HTR-8/SVneo (cell line): ENCODE results near the gene SLC4A11.

Experiments used
- DNase-seq: peaks from one replicate; pipeline ENCODE4 v3.0.0; 2011; ENCODE audit warnings: low spot score, mixed read lengths; ENCODE audit not compliant: insufficient read length
- FAIRE-seq: peaks from 2 replicates; lab custom pipeline; 2011; peaks lifted over from hg19 to GRCh38; lab: Jason Lieb, UNC

Gene SLC4A11

GRCh38 chr20:3239026-3239866 lies at the start of gene SLC4A11:
TSS of gene SLC4A11 (minus strand) at chr20:3239190. CDS start at chr20:3239137, 53 bp downstream.
- peak; percentile 67 for DNase-seq
- FAIRE-seq: peak; percentile 64

DNA sequence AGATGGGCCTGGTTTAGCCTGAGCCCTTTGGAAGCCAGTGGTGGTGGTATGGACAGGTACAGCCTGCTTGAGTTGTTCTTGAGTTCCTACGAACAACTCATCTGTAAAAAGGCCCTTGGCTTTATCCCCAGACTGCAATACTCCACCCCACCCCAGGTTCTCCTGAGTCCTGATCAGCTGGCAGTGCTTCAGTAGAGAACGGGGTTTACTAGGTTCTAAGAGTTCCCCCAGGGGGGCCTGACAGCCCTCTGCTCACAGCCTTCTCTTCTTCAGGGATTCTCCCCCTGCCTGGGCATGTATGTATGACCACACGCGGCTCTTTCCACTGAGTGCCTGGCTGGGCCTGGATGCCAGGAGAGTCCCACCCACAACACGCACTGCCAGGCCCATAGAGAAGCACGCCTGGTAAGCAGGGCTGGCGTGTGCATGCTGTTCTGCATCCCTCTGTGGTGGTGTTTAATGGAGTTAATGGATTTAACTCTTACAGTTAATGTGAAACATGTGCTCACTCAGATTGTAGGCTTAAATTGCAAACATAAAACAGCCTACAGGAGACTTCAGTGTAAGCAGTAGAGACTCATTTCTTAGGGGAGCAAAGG lies 44.3 kb upstream of the SLC4A11 start:
- no peak for DNase-seq
- FAIRE-seq: no peak

DNA sequence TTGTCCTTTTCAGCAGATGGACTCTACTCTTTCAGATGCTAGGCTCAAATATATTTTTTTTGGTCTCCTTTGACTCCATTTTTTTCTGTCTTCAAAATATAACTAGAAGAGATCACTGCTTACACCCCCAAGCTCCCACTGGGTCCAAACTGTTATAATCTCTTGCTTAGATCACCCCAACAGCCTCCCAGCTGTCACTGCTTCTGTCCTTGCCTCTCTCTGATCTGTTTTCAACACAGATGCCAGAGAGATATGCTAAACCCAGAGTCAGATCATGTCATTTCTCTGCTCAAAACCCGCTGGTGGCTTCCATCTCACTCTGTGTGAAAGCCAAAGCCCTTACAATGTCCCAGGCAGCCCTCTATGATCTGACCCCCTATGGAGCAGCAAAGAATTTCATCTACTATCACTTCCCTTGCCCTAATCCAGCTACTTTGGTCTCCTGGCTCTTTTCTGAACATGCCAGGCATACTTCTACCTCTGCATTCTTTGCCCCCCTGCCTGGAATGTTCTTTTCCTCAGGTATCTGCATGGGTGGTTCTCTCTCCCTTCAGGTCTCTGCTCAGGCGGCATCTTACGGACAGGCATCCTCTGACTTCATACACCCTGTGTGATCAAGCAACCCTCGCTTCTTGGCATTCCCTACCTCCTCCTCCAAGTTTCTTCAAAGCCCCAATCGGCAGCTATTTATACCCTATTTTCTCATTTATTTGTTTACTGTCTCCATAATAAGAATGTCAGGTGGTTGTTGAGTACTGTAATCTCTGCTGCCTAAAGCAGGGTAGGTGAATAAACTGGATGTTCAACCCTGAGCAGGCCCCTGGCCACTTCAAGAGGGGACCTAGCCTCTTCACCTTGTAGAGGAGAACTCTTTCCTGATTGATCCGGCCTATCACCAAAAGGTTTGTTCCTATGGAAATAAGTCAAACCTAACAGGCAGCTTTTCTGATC lies 43.6 kb upstream of the SLC4A11 start:
- DNase-seq (no peak), FAIRE-seq (no peak)

GRCh38 chr20:3281437-3281836 lies 42.4 kb upstream of the SLC4A11 start:
- DNase-seq: no peak
- no peak for FAIRE-seq

DNA sequence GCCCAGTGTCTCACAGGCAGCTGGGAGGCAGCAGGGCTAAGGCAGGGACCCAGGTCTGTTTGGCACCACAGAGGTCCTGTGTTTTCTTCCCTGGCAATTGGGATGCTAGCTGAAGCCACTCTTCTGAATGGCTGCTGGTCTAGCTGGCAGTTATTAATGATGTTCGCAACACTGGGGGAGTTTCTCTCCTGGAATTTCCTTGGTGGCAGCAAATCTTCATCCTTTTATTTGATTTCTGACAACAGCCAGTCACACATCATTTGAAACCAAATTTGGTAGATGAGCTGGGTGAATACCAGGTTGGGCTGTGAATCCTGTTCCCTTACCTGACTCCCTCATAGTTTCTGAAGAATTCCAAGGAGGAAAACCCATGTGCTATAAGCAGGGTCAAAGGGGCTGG lies 40.8 kb upstream of the SLC4A11 start:
- FAIRE-seq (no peak), DNase-seq (no peak)

GRCh38 chr20:3277686-3278465 lies 38.9 kb upstream of the SLC4A11 start:
- FAIRE-seq (no peak), DNase-seq (no peak)

DNA sequence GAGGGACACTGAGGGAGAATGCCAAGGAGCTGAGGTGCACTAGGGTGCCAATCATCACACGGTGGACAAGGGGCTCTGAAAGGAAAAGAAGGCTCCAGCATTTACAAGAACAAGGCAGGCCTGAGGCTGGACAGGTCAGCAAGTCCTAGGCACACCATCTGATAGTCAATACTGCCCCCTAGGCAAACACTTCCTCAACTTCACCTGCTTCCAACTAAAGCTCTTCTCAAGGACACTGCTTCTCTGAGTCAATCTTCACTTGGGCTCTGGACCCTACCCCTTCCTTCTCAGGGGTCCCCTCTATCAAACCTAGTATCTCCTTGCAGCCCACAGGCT lies 37.7 kb upstream of the SLC4A11 start:
- DNase-seq: peak; percentile 29
- no peak for FAIRE-seq

GRCh38 chr20:3275966-3276679 lies 37.1 kb upstream of the SLC4A11 start:
- FAIRE-seq: no peak
- DNase-seq: no peak

GRCh38 chr20:3275064-3275935 lies 36.3 kb upstream of the SLC4A11 start:
- FAIRE-seq: no peak
- no peak for DNase-seq

GRCh38 chr20:3273371-3273770 lies 34.4 kb upstream of the SLC4A11 start:
- no peak for DNase-seq
- FAIRE-seq: no peak

DNA sequence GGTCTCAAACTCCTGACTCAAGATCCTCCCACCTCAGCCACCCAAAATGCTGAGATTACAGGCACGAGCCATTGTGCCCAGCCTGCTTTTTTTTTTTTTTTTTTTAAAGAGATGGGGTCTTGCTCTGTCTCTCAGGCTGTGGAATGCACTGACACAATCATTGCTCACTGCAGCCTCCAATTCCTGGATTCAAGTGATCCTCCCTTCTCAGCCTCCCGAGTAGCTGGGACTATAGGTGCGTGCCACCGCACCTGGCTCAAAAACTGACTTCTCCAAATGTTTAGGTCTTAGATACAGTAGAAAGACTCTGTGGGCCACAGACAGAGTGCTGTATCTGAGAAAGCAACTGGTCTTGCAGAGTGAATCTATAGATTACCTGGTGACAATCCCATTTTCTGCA lies 31.1 kb upstream of the SLC4A11 start:
- FAIRE-seq (no peak), DNase-seq (no peak)

DNA sequence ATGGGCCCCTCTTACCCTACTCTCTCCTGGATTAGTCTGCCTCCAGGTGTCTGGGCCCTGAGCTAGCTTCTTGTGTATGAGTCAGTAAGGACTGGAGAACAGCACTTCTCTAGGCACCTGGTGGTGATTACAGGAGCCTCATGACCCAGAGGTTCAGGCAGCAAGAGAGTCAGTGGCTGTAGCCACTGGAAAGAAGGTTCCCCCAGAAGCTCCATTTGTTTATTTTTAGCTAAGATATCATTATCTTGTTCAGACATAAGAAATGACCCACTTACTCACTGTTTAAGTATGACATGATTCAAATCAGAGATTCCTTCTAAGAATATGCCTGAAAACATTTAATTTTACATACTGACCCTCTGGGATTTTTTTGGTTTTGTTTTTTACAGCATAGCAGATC lies 23.6 kb upstream of the SLC4A11 start:
- no peak for FAIRE-seq
- no peak for DNase-seq

GRCh38 chr20:3258429-3258828 lies 19.4 kb upstream of the SLC4A11 start:
- DNase-seq: no peak
- FAIRE-seq: no peak

DNA sequence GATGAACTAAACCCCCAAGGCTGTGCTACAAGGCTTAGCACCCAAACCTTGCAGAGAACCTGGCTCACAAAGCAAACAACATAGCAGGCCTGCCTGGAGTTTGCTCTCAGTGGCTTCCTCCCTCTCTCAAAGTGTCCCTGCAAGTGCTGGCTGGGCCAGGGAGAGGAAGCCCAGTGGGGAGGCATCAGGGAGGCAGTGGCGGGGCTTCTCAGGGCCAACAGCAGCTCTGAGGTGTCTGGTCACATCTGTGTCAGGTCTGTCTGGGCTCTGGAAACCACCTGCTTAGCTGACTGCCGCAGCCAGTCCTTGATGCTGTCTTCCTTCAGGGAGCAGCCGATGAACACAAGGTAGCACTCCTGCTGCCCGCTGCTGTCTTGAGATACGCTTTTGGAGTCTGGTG lies 16.7 kb upstream of the SLC4A11 start:
- no peak for FAIRE-seq

DNA sequence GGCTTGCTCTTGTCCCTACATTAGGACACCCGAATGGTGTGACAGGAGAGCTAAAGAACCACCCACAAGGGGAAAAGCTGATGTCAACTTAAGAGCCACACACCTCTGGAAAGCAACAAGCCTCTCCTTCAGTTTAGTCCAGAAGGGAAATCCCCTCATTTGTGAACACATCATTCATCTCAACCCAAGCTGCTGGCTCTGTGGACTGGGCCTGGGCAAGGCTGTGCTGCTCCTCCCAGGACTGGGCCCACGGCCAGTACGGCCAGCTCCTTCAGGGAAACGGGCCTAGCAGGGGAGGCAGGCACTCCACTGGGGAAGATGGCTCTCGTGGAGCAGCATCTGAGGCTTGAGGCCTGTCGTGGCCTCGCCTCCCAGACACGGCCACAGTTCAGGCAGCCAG lies 12.8 kb upstream of the SLC4A11 start:
- no peak for FAIRE-seq
- DNase-seq: no peak

More for the DNA sequence above, 16.7 kb upstream of the SLC4A11 start:
- no peak for DNase-seq

- DNase-seq (no peak), FAIRE-seq (no peak)
Observed at GRCh38 chr20:3250091-3250504, 11.1 kb upstream of the SLC4A11 start.

DNA sequence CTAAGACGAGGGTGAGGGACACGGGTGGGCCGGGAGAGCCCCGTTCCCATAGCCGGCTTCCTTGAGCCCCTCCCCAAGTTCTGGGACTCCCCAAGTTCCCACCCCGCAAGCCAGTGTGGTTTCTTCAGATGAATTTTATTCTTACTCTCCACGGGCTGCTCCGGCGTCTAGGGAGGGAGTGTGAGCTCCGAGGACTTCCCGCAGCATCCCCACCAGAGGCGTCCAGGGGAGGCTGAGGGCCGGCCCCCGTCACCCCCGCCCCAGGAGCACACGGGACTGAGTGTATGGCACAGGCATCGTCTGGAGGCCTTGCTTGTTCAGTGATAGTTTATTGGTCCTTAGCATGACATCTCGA lies 10.0 kb upstream of the SLC4A11 start:
- no peak for FAIRE-seq

GRCh38 chr20:3248167-3248992 lies 9.4 kb upstream of the SLC4A11 start:
- FAIRE-seq (no peak), DNase-seq (no peak)

More for the DNA sequence above, 10.0 kb upstream of the SLC4A11 start:
- DNase-seq: no peak
